HG03378 (cell line): ENCODE measurements around the gene DOK6.
"Not testable (repeated sequence)": the region's sequence is repeated elsewhere in the genome, so short reads cannot be mapped to it uniquely, and the experiment has no call there.

Experiments used
- ATAC-seq: cut with Tn5 transposase; IDR thresholded peaks from one replicate; pipeline ENCODE4 v1.9.1; 2021; ENCODE audit warnings: mild to moderate bottlenecking, moderate library complexity; ENCODE audit not compliant: unreplicated experiment

DOK6 gene

DNA sequence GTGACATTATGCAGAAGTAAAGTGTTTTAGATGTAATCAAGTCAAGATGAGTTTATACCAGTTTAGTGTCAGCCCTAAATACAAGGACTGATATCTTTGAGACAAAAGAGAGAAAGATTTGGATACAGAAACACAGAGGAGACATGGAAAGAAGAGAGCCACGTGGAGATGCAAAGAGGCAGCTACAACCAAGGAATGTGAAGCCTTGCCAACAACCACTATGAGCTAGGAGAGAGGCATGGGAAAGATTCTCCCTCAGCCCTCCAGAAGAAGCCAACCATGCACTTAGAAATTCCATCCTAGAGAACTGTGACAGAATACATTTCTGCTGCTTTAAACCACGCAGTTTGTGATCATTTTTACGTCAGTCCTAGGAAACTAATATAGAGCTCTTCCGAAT lies 217.2 kb downstream of the DOK6 start:
- no peak for ATAC-seq

DNA sequence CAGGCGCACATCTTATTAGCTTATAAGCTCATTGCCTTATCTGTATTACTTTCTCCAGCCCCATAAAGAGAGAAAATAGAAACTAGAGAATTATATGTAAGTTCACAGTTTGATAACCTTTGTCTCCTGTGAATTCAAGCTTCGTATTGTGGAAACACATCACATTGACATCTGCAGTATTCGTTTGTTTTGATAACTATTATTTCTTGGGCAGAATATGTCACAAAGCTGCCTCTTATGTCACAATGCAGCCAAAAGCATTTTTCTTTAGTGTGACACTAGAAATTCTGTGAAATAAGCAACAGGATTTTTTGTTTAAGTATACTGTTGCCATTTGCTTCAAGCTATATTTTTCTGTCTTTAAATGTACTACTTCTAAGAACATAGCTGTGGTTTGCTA lies 221.5 kb downstream of the DOK6 start:
- ATAC-seq, result no peak

DNA sequence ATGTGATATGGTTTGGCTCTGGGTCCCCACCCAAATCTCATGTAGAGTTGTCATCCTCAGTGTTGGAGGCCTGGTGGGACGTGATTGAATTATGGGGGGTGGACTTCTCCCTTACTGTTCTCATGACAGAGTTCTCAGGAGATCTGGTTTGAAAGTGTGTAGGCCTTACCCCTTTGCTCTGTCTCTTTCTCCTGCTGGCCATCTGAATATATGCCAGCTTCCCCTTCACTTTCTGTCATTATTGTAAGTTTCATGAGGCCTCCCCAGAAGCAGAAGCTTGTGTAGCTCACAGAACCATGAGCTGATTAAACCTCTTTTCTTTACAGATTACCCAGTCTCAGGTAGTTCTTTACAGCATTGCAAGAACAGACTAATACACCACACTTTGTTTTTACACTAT lies 222.3 kb downstream of the DOK6 start:
- ATAC-seq, result no peak

DNA sequence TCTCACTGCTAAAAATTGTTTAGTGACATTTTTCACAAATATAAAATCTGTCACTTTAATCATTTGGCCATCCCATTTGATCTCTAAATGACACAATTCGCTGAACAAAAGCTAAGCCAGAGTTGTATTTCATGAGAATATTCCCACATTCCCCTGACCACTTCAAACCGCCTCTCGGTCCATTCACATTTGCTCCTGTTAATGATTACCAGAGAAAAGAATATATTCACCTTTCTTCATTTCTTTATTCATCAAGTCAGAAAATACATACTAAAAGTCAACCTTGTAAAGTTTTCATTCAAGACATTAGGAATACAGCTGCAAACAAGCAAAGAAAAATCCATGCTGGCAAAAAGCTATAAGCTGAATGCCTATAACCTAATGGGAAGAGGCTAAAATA lies 225.5 kb downstream of the DOK6 start:
- ATAC-seq, result no peak

DNA sequence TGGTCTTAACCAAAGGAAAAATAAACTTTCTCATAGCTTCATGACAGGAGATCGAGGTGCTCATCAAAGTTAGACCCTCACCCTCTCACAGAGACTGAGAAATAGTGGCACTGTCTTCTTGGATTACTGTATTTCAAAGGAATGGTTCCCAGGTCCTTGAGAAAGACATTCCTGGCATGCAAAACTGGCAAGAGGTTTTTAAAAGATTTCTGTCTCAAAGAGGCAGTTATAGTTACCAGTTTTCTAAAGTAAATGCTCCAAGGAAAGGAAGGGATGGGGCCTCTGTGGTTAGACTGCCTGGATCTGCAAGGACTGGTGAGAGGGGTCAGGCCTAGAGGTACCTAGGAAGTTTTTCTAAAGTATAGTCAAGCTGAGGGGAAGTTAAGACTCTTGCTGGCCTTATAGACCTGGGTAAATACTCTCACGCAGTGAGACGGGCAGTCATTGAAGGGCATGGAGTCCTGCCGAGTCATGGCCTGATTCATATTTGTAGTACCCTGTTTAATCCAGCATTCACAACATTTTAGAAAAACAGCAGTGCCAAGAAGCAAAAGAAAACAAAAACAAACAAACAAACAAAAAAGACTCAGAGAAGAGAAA lies 226.1 kb downstream of the DOK6 start:
- no peak for ATAC-seq

DNA sequence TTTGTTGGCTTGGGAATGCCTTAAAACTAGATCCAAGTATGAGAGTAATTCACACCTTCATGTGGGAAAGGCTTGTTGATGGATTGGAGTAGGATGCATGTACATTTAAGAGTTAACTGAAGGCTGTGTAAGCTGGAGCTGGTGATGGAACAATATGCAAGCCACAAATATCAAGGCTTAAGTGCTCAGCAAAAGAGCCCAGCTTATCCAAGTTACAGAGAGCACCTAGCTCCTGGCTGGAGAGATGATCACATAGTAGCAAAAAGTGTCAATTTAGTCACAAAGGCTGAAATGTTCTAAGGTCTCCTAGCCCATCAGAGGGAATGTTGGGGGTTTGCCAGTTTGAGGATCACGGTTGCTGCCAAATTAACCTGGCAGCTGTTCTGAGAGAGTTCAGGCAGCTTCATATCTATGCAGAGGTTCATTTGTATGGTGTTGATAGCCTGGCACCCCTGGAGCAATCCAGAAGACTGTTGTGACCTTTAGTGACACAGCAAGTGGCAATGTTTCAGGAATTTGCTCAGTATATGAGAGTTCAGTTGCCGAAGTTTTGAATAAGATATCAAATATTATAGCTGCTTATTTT lies 228.2 kb downstream of the DOK6 start:
- ATAC-seq, result no peak

DNA sequence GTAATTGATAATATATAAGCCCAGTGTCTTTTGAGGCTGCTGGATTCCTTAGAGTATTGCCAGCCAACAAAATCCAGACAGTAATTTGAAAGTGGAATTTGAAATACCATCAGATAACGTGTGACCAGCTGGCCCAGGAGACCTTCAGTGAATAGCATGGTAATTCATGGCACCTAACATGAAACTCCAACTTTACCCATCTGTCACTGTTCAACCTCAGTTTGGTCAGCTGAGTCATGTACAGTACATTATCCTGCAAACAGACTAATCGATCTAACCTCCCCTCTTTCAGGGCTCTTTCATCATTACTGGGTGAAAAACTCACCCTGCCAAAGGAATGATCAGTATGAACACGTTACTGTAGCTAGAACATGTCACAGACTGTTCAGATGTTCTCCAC lies 230.6 kb downstream of the DOK6 start:
- ATAC-seq, result no peak

DNA sequence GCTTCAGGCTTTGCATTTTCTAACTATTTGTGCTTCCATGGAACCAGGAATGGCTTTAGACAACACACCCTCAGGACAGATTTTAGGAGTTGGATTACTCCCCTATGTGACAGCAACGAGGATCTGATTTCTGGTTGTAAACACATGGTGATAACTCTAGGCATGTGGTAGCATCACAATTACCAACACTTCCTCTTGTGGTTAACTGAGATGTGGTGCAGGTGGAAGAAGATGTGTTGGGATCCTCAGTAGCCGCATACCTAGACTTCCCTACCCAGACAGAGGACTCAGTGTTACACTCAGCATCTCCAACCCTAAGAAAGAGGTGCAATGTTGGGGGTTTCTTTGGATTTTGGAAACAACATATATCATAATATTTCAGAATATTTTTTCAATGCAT lies 234.8 kb downstream of the DOK6 start:
- no peak for ATAC-seq

DNA sequence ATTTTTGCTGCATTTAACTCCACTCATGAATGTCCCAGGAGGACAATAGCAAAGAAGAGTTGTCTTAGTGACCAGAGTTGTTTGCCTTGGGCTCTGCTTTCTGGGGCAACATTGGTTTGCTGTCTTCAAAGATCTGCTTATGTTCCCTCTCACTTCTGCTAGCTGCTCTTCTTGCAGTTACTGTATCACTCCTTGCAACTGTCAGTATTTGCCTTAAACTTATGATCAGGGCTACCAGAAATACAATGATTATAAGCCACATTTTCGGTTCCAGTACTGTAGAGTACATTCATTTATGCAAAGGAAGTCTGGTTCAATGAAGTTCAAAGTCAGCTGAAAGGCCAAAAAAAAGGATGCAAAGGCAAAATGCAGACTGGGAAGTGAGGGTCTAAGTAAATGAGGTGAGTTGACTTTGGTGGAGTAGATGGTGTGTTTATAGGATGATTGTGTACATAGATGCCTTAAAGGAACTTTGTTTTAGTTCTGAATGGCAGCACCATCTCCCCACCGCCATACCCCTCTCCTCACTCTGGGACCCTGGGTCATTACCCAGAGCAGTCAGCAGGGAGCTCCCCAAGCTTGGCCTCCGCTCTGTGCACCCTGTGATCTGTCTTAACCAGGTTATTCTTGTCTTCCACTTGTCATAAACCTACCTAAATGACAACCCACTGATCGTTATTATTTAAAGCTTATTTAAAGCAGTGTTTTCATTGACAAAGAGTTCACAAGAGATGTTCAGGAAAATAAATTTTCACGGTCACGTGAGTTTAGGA lies 236.0 kb downstream of the DOK6 start:
- no peak for ATAC-seq

DNA sequence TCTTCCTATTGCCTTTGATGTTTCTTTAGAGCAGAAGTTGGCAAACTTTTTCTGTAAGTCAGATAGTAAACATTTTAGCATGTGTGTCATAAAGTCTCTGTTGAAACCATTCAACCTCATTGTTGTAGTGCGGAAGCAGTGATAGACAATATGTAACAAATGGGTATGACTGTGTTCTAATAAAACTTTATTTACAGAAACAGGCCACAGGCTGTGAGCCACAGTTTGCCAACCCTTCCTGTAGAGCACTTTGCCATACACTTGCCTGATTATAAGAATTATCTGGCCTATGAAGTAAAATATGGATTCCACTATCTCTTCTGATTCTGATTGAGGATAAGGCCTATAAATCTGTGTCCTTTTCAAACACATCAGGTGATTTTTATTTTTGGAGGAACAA lies 237.4 kb downstream of the DOK6 start:
- ATAC-seq, result no peak

DNA sequence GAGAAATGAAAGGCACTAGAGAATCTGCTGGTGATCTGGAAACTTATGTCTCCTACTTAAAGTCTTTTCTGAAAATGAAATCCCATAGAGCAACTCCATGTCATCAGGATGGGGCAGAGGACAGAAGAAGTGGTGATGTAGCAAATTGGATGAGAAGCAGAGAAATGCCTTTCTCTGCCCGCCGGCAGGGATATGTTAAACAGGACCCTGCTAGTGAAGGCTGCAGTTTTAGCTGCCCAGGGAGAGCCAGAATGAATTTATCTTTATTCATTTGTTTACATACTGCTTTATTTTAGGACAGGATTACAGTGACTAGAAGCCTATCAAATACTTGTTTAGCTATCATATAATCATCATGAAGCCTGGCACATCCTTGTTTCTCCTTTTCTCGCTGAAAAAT lies 247.0 kb downstream of the DOK6 start:
- no peak for ATAC-seq

DNA sequence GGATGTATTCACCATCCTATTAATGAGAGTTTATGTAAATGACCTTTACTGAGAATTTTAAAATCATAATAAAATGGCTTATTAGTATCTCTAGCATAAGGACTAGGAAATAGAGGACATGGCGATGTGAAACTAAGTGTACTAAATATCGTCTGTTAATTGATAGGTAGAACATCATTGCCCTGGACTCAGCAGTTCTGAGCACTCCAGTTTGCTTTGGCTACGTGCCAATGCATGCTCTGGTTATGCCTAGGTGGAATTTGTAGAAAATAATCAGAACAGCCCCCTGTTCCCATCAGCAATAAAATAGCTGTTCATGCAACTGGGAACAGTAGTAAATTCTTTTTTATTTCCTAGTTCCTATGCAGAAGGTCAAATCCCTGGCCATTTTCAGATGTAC lies 247.8 kb downstream of the DOK6 start:
- ATAC-seq, result no peak

DNA sequence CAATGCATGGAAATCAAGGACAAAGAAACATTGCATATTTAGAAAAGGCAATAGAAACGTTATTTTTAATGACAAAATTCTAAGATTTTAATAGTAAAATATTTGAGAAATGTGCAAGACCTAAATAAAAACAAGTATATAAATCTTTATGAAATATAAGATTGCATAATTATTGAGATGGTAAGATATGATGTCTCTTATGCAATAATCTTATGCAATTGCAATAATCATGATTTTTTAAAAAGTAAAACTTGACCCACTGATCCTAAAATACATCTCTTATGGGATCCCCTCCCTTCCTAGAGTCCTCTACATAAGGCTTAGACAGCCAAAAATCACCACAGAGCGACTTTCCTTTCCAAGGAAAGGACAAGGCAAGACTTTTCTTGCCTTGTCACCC lies 249.0 kb downstream of the DOK6 start:
- ATAC-seq, result no peak

DNA sequence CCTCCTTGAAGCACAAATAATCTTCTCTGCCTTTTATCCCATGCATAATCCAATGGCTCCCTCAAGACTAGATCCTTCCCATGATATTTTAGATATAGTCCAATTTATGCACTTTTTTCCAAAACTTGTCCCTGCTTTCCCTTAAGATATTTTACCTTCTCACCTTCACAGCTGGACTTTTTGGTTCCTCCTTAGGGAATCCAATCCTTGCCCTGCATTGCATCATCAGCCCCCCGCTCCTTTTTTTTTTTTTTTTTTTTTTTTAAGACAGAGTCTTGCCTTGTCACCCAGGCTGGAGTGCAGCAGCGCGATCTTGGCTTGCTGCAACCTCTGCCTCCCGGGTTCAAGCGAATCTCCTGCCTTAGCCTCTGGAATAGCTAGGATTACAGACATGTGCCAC lies 250.6 kb downstream of the DOK6 start:
- no peak for ATAC-seq

DNA sequence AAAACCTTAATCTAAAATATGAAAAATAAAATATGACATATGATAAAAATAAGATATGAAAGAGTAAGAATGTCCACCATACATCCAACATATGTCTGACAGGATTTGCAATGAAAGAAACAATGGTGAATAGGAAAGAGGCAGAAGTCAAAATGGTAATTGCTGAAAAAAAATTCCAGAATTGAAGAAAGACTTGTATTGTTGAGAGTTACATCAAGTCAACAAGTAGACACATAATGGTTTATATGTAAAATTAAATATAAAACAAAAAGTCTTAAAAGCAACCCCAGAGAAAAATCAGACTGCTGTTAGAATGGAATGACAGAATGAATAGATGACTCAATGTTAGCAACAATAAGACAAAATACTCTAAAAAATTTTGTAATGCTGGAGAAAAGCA lies 255.1 kb downstream of the DOK6 start:
- no peak for ATAC-seq

DNA sequence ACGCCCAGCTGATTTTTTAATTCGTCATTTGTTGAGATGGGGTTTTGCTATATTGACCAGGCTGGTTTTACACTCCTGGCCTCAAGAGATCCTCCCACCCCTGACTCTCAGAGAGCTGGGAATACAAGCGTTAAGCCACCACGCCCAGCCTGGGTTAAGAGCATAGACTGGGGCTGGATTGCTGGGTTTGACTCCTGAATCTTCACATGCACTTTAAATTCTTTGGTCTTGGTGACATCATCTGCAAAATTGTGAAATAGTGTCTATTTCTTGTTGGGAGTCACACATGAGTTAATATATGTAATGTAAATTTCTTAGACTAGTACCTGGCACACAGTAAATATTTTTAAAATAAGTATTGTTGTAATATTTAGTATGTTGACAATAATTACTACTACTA lies 257.4 kb downstream of the DOK6 start:
- ATAC-seq, result no peak

DNA sequence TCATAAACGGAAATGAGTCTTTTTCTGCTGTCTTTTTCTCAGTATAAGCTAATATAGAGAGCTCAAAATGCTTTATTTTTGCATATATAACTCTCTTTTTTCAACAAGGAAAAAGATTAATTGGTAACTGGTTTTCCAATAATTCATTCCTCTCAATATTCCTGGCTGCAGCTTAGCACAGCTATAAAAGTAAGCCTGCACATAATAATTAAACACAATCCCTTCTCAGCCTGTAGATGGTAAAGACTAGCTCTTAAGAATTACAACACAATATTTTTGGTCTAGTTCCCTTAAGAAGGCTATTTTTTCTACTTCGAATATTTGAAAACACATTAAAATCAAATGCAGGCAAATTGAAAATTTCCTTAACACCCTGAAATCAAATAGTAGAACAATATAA lies 258.0 kb downstream of the DOK6 start:
- ATAC-seq, result no peak

DNA sequence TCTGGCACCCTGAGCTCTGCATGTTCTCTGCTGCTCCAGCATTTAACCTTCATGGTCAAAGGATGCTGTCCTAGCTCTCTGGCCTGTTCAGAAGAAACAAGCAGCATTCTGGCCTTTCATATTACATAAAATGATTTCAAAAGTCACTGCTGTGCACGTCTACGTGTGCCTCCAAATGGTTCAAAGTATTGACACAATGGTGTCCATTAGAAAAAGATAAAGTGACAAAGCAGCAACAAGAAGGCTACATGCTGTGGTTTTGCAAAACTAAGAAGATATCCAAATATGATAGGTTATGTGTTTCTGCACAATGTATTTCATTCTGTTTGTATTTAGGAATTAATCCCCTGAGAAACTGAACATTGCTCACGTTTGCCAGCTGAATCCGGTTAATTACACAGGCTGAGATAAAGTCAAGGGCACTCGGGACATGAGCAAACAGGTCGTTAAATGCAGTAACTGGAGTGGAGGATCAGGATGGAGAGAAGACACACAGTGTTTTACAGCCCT lies 258.5 kb downstream of the DOK6 start:
- ATAC-seq, result no peak

DNA sequence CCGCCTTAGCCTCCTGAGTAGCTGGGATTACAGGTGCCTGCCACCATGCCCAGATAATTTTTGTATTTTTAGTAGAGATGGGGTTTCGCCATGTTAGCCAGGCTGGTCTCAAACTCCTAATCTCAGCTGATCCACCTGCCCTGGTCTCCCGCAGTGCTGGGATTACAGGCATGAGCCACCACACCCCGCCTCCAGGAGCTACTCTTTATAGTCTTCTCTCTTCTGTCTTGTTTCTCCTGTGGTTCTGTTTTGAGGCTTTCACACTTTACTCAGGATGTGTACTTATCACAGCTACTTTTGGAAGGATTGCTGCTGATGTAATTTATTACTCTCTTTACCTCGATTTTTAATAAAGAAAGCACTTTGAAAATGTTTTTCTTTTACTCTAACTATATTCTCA lies 261.4 kb downstream of the DOK6 start:
- ATAC-seq, result not testable (repeated sequence)

DNA sequence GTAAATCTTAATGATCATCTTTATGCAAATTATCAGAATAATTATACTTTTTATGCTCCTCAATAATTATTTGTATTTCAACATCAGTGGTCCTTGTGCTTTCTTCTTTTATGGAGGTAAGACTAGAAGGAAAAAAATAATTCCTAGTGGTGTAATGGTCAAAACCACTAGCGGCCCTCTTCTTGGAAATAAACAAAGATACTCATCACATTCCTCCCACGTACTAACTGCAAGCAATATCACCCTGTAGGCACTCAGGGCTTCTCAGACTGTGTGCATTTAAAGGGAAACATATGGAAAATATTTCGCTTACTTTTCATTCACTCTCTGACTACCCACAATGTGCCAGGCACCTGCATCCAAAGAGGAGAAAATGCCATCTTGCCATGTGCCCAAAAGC lies 263.7 kb downstream of the DOK6 start:
- no peak for ATAC-seq

DNA sequence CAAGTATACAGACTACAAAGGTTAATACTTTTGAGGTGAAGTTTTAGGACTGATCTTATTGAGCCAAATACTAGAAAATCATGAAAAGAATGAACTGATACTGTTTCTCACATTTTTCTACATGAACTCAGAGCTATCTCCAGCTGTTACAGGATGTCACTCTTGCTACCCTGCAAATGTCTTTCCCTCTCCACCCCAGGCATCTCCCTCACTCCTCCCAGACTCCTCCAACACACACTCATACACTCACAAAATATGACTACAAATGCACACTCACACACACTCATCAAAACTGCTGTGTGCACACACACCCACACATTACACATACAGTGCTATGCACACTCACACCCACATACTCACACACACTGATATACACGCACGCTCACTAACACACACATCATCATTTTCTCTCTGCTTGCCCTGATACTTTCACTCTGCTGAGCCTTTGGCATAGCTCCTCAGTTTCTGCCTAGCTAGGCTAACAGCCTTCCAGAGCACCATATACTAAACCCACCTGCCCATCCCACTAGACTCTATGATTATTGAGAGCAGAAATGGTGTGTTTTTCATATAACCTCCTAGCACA lies 273.7 kb downstream of the DOK6 start:
- ATAC-seq, result no peak

DNA sequence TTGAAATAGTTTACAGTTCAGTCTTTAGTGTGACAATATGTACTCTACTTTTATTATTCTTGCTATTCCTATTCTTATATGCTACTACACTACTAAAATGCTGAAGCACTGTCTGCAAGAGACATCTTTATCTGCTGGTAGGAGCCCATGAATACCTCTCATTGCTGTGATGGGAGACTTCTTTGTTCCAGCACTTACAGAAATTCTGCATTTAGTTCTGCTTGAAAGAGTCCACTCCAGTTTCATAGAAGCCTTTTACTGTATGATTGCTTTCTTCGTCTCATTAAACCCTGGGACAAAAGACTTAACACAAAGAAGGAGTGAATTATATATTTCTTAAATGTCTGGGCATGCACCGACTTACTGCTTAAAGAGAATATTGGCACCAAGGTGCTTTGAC lies 274.3 kb downstream of the DOK6 start:
- ATAC-seq, result no peak
